ENCODE data around the gene DDT.
"Not testable (repeated sequence)": the region's sequence is repeated elsewhere in the genome, so short reads cannot be mapped to it uniquely, and the experiment has no call there.

Gene DDT

GRCh38 chr22:23953485-23953884, 20.8 kb downstream of the DDT start:
- in situ Hi-C loops (cut with MboI; ENCODE audit: low sequenced_read_pairs): not testable (repeated sequence)

GRCh38 chr22:23952794-23953405, 21.3 kb downstream of the DDT start:
- in situ Hi-C loops (cut with MboI; ENCODE audit: low sequenced_read_pairs): not testable (repeated sequence)

- in situ Hi-C loops (cut with MboI; ENCODE audit: low sequenced_read_pairs): not testable (repeated sequence)
These were observed 22.9 kb downstream of the DDT start for GRCh38 chr22:23951383-23951782.

- in situ Hi-C loops (cut with MboI; ENCODE audit: low sequenced_read_pairs): not testable (repeated sequence)
These were observed 24.5 kb downstream of the DDT start for GRCh38 chr22:23949764-23950163.

- in situ Hi-C loops (cut with MboI; ENCODE audit: low sequenced_read_pairs): not testable (repeated sequence)
These were observed 26.9 kb downstream of the DDT start for GRCh38 chr22:23947391-23947790.

GRCh38 chr22:23940166-23940565, 34.1 kb downstream of the DDT start:
- in situ Hi-C loops (cut with MboI; ENCODE audit: low sequenced_read_pairs): not testable (repeated sequence)

GRCh38 chr22:23939017-23939357, 35.3 kb downstream of the DDT start:
- in situ Hi-C loops (cut with MboI; ENCODE audit: low sequenced_read_pairs): no loop called here

GRCh38 chr22:23938328-23939016, 35.8 kb downstream of the DDT start:
- in situ Hi-C loops (cut with MboI; ENCODE audit: low sequenced_read_pairs): no loop called here

- in situ Hi-C loops (cut with MboI; ENCODE audit: low sequenced_read_pairs): no loop called here
These were observed 47.7 kb downstream of the DDT start for GRCh38 chr22:23926561-23926960.

GRCh38 chr22:23925020-23925606, 49.1 kb downstream of the DDT start:
- in situ Hi-C loops (cut with MboI; ENCODE audit: low sequenced_read_pairs): no loop called here

GRCh38 chr22:23922921-23923320, 51.3 kb downstream of the DDT start:
- in situ Hi-C loops (cut with MboI; ENCODE audit: low sequenced_read_pairs): no loop called here

- in situ Hi-C loops (cut with MboI; ENCODE audit: low sequenced_read_pairs): not testable (repeated sequence)
These were observed 52.5 kb downstream of the DDT start for GRCh38 chr22:23921586-23922201.
